ENCODE results near the gene ZNF672. TPM values are rescaled to one million over a fixed set of nuclear protein-coding genes. Genes with fewer than 3 reads are reported as not detected.
"Not testable (repeated sequence)": the region's sequence is repeated elsewhere in the genome, so short reads cannot be mapped to it uniquely, and the experiment has no call there.

Gene ZNF672
- total RNA-seq, 1 donor from 2014 or later: 27.6 TPM

DNA sequence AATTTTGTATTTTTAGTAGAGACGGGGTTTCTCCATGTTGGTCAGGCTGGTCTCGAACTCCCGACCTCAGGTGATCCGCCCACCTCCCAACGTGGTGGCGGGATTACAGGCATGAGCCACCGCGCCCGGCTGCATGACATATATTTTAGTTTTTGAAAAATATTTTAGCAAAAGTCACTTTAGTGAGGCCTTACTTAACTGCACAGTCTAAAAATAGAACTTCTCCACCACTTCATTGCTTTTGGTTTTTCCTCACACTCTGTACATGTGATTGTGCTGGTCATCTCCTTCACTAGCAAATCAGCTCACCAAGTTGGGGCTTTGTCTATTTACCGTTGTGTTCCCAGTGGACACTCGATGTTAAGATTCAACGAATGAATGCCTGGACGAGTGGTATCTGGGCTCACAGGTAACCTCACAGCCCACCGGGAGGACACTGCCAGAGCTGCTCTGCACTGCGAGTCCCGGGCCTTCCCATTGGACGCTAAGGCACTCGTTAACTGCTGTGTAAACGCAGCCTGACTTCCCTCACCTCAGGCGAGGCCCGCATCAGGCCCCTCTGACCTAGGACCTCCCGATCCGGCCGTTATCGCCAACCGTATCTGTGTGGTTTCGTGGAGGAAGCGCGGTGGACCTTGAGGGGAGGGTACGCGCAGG, 34.9 kb downstream of the ZNF672 start:
- intact Hi-C loops (cut with DNase I): no loop called here
- DNase-seq (ENCODE audit: low spot score) (peak; percentile 78), ATAC-seq (peak; percentile 75)

DNA sequence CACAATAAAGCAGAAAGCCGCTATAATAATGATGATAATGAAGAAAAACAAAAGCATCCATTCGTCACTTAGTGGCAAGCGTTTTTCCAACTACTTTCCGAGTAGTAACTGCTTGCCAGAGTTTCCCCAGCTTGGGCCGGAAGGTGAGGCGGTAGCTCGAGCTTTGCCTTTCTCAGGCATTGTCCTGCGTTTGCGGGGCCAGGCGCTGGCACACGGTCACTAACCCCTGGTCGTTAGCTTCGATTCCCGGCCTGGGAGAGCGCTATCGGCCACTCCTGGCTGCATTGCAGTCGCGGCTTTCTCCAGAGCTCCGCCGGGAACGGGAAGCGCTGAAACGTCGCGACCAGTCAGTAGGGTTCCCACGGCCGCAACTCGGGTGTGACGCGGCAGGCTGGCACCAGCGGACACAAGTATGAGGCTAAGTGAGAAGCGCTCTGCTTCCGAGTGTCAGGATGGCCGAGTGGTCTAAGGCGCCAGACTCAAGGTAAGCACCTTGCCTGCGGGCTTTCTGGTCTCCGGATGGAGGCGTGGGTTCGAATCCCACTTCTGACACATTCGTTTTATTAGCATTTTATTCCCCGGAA, 35.5 kb downstream of the ZNF672 start:
- peak; percentile 96 for DNase-seq (ENCODE audit: low spot score)
- intact Hi-C loops (cut with DNase I): no loop called here
- ATAC-seq: peak; percentile 98

DNA sequence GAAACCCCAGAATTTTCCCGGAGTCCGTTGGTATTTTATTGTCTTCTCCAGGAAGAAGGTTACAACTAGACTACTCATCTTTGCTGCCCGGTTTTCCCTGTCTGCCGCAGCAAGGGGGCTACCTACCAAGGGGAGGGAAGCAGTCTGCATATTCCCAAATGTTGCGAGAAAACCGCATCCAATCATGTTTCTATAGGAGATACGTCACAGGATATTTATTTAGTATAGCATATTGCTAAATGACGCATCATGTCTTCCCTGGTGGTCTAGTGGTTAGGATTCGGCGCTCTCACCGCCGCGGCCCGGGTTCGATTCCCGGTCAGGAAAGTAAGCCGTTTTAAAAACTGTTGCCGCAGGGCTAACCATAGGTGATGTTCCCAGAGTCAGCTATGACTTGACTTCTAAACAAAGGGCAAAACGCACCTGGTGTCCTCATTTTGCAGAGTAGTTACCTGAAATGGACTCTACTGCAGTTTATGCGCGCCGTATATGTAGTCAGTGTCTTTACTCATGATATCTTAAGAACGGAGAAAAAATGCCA, 36.0 kb downstream of the ZNF672 start:
- ATAC-seq (peak; percentile 86), DNase-seq (ENCODE audit: low spot score) (peak; percentile 85)
- intact Hi-C loops (cut with DNase I): no loop called here

DNA sequence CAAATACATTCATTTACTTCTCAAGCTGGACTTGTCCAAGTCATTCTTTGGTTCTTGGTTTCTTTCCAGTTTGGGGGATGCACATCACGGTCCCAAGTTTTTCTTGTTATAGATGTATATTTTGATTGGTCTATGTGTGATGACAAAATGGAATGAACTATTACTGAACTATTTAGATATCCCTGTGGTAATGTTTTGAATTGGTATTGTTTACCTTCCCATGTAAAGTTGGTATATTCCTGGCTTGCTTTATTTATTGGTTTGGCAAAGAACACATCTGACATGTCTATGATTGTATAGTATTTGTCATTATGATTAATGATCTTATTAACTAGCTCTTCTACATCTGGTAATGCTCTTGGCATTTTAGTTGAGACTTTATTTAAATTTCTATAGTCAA, 43.2 kb downstream of the ZNF672 start:
- DNase-seq (ENCODE audit: low spot score) (no peak), ATAC-seq (no peak)
- intact Hi-C loops (cut with DNase I): no loop called here

DNA sequence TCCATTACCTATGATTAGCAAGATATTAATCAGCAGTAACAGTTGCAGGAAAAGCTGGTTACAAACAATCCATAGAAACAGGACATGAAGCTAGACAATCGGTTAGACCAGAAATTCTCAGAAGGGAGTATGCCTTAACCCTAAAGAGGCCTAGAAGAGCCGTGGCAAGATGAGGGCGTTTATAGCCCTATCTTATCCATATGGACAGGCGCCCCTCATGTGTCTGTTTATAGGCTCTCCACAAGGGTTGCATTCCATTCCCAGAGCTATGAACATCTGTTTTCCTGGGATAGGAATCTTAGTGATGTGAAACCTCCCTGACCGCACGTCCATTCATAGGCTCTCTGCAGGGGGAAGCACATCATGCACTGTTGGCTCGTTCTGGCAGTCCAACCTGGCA, 44.4 kb downstream of the ZNF672 start:
- DNase-seq (ENCODE audit: low spot score); intact Hi-C loops (cut with DNase I); ATAC-seq: not testable (repeated sequence)

DNA sequence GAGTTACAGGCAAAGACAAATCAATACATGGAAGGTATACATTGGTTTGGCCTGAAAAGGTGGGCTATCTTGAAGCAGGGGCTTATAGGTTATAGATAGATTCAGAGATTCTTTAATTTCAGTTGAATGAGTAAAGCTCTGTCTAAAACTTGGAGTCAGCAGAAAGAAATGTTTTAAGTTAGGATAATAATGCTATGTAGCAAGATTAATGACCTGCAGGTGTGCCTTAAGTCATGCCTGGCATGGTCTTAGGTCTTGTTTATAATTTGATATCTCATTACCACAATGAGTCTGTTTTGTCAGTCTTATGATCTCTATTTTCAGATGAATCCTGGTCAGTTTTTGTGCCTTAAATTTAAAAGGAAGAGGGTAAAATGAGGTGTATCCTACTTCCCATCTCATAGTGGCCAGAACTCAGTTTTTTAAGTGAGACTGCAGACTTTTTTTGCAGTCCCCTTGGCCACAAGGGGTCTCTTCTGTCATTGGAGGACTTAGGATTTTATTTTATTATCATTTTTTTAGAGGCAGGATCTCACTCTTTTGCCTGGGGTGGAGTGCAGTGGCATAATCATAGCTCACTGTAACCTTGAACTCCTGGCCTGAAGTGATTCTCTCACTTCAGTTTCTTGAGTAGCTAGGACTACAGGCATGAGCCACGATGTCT, 46.7 kb downstream of the ZNF672 start:
- intact Hi-C loops (cut with DNase I): no loop called here
- DNase-seq (ENCODE audit: low spot score) (no peak), ATAC-seq (no peak)

DNA sequence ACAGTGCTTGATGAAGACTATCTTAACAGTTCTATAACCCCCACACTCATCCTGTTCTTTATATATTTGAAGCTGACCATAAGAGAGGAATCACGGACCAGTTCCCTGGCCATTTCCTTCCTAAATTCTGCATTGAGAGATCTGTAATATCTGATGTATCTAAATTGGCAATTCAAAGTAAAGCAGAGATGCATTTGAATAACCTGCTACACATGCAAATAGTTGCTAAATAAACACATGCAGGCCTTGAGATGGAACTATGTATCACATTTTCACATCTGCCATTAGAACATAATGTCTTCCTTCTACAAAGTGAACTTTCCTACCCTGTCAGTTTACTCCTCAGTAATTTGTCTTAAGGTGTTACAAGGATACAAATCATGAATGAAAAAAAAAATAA, 47.6 kb downstream of the ZNF672 start:
- ATAC-seq (no peak), DNase-seq (ENCODE audit: low spot score) (no peak)
- intact Hi-C loops (cut with DNase I): no loop called here

DNA sequence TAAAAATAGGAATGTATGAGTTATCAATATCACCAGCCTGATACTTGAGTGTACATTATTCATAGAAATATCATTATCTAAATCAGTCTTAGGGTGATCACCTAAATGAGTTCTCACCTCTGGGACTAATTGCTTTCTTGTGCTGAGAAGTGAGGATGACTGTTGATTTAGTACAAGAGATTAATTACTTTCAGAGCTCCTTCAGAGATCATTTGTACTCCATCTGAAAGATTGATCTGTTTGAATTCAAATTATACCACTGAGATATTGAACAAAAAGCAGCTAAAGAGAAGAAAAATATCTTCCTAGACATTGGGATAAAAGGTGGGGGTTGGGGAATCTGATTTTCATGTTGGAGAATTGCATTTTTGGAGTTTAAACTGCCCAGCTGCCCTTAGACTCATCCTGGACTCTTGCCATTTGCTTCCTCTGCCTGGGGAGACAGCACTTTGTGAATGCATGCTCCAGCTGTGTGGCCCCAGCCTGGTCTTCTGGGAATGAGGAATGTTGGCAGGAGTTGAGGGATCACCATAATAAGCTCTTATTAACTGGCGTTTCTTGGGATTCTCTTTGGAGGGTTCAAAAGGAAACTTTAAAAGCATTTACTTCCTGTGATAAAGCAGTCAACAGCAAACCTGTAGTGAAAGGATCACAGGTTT, 48.3 kb downstream of the ZNF672 start:
- intact Hi-C loops (cut with DNase I): no loop called here
- ATAC-seq: peak; percentile 65
- DNase-seq (ENCODE audit: low spot score): no peak

DNA sequence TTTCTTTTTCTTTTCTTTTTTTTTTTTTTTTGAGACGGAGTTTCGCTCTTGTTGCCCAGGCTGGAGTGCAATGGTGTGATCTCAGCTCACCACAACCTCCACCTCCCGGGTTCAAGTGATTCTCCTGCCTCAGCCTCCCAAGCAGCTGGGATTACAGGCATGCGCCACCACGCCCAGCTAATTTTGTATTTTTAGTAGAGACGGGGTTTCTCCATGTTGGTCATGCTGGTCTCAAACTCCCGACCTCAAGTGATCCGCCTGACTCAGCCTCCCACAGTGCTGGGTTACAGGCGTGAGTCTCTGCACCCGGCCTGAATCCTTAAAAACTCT, 51.9 kb downstream of the ZNF672 start:
- ATAC-seq; DNase-seq (ENCODE audit: low spot score); intact Hi-C loops (cut with DNase I): not testable (repeated sequence)

DNA sequence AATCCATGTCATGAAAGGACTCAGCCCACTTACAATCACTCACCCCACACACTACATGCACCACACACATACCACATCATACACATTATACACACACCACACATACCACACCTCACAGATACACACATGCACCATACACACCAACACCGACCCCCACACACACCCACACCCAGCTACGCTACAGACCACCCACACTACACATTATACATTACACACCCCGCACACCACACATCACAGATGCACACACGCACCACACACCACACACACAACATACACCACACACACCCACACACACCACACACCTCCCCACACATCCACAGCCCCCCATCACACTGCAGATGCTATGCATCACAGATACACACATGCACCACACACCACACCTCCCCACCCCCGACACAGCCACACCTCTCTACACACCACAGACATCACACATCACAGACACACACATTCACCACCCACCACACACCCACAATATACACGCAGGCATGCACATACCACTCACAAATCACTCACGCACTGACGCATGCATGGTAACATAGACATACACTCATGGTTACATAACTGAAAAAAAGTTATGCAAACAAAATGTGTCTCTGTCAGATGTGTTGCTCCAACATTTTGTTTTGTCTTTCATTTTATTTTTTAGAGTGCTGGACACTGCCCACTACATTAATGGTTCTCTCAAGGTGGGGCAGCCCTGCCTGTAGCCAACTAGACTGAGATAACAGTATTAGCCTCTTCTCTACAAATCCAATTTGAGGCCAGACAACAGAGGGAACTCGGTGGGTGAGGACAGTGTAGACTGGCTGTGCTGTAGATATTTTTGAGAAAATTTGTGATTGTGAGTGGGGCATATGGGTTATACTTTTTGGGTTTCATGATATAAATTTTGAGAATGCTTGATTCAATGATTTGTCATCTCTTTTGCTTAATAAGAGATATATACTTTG, 52.8 kb downstream of the ZNF672 start:
- no peak for ATAC-seq
- no peak for DNase-seq (ENCODE audit: low spot score)
- intact Hi-C loops (cut with DNase I): no loop called here

DNA sequence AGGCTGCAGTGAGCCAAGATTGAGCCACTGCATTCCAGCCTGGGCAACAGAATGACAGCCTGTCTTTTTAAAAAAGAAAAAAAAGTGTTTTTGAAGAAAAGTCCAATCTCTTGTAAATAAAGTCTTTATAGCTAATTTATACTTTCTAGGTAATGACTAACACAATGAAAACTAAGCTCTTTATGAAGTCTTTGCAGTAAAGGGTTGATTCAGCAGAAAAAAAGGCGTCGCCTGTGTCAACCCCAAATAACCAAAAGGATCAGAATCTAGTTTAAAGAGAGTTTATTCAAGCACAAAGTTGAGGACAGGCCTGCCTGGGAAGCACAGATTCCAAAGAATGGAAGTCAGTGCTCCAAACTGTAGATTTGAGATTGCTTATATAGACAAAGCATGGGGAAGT, 53.7 kb downstream of the ZNF672 start:
- ATAC-seq (no peak), DNase-seq (ENCODE audit: low spot score) (no peak)
- intact Hi-C loops (cut with DNase I): no loop called here

DNA sequence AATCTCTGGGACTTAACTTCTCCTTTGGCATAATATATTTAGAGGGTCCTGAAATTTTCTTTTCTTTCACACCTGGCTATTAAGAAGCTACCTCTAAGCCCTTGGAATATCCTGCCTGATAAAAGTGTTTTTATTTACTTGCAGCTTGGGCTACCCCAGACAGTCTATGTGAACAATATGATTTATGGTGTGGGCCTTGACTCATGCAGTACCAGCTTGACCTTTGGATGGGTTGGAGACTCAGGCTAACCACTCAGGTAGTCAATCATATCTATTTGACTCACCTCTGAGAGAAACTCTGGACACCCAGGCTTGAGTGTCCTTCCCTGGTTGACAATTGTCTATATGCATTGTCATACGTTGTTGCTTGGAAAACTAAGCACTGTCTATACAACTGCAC, 54.6 kb downstream of the ZNF672 start:
- DNase-seq (ENCODE audit: low spot score) (no peak), ATAC-seq (no peak)
- intact Hi-C loops (cut with DNase I): no loop called here

DNA sequence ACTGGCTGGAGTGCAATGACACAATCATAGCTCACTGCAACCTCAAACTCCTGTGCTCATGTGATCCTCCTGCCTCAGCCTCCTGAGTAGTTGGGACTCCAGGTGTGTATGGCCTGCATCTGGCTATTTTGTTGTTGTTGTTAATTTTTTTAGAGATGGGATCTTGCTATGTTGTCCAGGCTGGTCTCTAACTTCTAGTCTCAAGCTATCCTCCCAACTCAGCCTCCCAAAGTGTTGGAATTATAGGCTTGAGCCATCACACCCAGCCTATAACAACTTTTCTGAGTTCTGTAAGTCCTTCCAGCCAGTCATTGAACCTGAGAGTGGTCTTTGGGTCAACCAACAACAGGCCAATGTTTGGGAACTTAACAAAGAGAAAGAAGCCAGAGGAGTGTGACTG, 56.8 kb downstream of the ZNF672 start:
- DNase-seq (ENCODE audit: low spot score): no peak
- intact Hi-C loops (cut with DNase I): no loop called here
- ATAC-seq: no peak

DNA sequence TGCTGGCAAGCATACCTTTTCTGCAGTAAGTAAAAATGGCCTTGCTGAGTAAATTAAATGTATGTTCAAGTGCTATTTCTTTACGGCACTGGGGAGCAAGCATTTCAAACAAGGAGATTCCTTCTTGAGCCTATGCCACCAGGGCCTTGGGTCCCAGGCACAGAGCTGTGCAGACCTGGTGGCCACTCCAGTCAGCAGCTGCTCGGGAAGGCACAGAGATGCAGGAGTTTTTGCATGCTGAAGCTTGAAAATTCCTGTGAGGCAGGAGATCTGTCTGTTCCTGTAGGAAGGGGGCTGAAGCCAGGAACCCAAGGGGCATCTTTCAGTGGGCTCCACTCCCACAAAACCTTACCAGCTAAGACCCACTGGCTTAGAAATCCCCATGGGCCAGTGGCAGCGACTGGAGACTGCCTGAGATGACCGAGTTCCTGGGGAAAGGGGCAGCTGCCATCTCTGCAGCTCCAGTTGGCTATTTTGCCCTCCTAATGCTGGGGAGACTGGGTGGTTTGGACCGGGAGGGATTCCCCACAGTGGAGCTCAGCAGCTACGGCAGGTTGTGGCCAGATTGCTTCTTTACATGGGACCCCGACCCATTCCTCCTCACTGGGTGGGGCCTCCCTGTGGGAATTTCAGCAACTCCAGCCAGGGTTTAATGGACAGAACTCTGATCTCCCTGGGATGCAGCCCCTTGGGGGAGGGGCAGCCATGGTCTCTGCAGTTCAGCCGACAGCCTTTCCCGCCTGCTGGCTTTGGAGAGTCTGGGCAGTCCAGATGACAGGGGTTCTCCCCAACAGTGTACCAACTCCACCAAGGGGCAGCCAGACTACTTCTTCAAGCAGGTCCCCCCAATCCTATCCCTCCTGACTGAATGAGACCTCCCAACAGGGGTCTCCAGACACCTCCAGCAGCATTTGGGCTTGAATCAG, 59.7 kb downstream of the ZNF672 start:
- no peak for ATAC-seq
- intact Hi-C loops (cut with DNase I): no loop called here
- no peak for DNase-seq (ENCODE audit: low spot score)
